Activated CD8-positive, alpha-beta memory T cell treated with anti-CD3 and anti-CD28 coated beads, Interleukin-2, amount 50 U/mL, for 1 hour (primary cell): Measurements from ENCODE around the gene SART3.
"Not testable (repeated sequence)": the region's sequence is repeated elsewhere in the genome, so short reads cannot be mapped to it uniquely, and the experiment has no call there.

ENCODE experiments used
- DNase-seq: peaks from one replicate; pipeline ENCODE4 v3.0.0-alpha.2; 2020; ENCODE audit errors: extremely low read depth

SART3 gene

DNA sequence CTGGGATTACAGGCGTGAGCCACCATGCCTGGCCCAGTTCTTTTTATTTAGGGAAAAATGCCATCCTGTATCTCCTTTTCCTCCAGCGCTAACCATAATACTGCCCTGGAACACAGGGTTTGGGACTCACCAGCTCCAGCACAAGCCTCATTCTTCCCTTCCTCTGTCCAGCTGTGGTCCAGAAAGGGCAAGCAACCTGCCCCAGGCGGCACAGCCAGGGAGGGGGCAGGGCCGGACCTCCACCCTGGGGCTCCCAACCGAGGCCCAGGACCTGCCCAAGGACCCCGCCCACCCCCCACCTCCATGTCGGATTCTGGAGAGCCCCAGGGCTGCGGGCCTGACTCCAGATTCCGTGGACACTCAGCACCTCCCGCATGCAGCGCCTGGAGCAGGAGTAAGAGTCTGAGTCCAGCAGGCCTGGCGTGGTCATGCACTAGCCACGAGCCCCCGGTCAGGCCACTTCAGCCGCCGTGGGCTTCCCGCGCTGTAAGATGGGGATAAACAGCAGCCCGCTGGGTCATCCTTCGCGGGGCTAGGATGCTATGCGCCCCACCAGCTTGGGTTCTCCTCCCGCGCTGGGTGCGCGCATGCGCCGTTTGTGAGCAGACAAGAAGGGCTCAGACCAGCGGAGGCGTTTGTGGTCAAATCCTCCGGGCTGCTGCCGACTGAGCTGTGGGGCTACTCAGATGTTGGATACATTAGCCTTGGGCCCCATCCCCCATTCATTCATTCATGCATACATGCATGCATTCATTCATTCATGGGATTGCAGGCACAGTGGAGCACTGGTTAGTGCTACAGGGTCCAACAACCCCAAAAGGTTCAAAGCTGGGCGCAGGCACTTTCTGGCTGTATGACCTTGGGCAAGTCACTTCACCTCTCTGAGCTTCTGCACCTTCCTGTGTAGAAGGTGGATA lies 20.6 kb upstream of the SART3 start:
- no peak for DNase-seq

DNA sequence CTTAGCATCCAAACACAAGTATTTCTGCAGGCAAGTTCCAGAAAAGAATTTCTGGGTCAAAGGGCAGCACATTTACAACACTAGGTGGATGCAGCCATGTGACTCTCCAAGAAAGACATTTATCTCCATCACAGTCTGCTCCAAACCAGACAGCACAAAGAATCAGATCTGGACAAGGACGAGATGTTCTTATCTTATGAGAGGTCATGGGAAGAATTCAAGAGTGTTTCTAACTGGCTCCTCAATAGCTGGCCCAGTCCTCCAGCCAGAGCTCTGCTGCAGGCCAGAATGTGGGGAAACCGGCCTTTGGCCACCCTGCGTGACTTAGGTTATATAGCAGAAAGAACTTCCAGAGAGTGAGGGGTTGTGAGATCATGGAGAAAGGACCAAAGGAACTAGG lies 19.6 kb upstream of the SART3 start:
- DNase-seq: no peak

GRCh38 chr12:108578813-108579212 lies 17.8 kb upstream of the SART3 start:
- DNase-seq: no peak

DNA sequence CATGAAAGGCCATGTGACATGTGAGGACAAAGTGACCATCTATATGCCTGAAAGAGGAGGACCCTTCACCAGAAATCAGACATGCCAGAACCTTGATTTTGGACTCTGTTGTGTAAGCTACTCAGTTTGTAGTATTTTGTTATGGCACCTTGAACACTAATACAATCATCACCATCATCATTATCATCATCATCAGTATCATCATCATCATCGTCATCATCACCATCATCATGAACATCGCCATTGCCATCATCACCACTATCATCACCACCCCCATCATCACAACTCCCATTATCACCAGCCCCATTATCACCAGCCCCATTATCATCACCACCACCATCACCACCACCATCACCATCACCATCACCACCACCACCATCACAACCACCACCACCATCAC lies 17.3 kb upstream of the SART3 start:
- DNase-seq: no peak

DNA sequence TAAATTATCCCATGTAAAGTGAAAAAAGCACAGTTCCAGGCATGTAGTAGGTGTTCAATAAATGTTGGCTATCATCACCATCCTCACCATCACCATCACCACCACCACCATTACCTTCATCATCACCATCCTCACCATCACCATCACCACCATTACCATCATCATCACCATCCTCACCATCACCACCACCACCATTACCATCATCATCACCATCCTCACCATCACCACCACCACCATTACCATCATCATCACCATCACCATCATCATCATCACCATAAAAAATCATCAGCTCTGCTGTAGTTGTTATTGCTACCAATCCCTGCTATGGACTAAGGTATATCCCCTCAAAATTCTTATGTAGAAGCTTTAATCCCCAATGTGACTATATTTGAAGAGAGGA lies 16.5 kb upstream of the SART3 start:
- DNase-seq: no peak

DNA sequence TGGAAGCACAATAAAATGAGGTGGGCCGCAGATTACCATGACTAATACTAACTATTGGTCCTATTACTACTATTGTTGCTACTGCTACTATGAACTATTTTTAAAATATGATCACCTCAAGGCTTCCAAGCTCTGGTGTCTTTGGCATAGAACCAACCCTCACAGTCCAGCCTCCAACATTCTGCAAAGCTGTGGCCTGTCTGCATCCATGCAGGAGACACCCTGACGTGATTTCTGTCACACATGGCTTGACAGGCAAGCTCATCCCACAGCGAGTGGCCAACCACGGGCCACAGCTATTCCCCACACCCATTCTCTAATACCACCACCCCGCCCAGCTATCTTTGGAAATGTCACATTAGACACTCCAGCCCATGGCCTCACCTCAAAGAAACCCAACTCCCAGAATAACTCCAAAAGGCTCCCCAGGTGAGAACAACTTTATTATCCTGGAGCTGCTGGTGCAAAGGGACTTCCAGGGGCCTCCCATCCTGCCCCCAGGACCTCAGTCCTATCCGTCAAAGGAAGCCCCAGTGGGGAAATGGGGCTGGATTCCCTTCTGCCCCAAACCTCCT lies 15.8 kb upstream of the SART3 start:
- DNase-seq: no peak

DNA sequence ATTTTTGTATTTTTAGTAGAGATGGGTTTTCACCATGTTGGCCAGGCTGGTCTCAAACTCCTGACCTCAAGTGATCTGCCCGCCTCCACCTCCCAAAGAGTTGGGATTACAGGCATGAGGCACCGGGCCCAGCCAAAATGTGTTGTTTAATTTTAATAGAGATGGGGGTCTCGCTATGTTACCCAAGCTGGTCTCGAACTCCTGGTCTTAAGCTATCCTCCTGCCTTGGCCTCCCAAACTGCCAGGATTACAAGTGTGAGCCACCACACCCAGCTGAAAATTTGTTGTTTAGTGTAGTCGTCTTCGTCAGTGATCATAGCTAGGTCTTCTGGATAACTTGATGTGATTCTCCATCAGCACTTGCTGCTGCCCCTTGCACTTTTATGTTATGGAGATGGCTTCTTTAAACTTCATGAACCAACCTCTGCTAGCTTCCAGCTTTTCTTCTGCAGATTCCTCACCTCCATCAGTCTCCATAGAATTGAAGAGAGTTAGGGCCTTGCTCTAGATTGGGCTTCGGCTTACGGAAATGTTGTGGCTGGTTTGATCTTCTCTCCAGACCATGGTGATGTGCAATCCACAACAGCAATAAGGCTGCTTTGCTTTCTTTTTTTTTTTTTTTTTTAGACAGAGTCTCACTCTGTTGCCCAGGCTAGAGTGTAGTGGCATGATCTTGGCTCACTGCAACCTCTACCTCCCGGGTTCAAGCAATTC lies 14.4 kb upstream of the SART3 start:
- no peak for DNase-seq

DNA sequence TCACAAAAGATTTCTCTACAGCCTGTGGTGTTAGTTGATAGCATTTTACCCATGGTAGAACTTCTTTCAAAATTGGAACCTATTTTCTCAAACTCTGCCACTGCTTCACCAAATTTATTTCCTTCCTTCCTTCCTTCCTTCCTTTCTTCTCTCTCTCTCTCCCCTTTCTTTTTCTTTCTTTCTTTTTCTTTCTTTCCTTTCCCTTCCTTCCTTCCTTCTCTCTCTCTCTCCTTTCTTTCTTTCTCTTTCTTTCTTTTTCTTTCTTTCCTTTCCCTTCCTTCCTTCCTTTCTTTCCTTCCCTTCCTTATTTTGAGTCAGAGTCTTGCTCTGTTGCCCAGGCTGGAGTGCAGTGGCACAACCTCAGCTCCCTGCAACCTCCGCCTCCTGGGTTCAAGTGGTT lies 13.3 kb upstream of the SART3 start:
- DNase-seq: not testable (repeated sequence)

GRCh38 chr12:108573317-108573716 lies 12.3 kb upstream of the SART3 start:
- DNase-seq: no peak

DNA sequence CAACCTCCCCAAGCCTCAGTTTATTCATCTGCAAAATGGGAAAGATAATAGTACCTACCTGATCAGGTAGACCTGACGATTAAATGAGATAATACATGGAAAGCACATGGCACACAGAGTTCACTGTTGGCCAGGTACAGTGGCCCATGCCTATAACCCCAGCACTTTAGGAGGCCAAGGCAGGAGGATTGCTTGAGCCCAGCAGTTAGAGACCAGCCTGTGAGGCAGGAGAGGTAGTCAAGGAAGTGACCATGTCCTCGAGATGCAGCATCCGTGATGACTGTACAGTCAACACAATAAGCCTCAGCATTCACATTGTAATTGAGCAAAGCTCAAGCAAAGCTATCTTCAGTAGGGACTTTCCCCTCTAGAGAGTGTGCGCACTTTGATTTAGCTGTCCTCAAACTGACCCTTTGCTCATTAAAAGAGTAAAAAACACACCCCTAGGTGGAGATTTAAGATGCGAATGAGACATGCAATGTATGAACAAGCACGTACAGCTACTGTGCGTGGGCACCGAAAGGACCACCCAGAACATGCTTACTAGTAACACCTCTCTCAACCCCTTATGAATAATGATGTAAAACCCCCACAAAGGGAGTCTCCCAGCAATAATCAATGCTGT lies 11.3 kb upstream of the SART3 start:
- DNase-seq: no peak

DNA sequence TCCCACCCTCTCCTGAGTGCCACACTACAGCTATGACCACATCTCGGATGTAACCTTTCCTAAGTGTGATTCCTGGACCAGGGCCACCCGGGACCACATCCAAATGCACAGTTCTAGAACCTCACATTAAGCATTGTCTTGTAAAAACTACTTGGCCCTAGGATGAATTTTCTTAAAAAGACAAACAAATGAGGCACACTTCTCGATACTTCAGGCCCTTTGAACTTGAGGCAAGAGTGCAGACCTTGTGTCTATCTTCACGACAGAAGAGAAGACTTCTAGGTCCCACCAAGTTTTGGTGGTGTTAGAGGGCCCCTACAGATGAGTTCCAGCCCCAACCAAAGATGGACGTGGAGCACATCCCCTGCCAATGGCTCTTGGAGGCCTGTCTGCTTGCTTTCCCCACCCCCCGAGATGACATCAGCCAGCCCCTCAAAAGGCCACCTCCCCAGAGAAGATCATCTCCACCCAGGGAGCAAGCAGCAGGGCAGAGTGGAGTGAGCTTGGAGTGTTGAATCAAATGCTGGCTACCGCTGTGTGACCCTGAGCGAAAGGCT lies 10.7 kb upstream of the SART3 start:
- no peak for DNase-seq

DNA sequence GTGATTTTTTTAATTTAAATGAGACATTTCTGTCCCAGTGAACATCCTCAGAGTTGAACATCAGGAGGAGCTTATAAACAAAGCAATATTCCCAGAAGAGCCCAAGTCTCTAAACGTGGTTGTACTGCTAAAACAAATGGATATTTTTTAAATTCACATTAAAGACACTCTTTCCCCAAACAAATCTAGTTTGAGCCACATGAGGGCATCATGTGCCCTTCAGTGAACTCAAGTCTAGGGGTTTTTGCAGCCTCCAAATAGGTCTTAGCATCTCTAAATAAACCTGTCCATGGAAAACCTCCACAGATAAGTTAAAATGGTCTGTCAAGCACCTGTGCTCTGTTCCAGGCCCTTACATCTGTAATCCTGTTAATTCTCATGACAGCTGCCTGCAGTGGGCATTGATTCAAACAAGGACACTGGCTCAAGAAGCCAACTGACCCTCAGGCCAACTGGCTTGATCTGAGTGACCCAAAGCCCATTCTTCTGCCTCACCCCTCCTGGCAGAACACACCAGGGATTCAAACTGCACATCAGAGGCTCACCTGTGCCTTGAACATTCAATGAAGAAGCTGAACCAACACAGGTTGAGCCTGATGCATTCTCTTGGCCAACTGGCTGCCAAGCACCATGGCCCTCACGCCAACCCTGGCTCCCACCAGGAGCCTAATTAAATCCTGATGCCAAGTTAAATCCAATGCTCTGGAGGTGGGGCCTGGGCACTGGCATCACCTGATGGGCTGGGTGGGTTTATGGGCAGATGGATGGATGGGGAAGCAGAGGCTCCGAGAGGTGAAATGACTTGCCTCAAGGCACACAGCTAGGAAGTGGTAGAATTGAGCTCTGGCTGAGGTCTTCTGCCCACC lies 10.0 kb upstream of the SART3 start:
- no peak for DNase-seq

DNA sequence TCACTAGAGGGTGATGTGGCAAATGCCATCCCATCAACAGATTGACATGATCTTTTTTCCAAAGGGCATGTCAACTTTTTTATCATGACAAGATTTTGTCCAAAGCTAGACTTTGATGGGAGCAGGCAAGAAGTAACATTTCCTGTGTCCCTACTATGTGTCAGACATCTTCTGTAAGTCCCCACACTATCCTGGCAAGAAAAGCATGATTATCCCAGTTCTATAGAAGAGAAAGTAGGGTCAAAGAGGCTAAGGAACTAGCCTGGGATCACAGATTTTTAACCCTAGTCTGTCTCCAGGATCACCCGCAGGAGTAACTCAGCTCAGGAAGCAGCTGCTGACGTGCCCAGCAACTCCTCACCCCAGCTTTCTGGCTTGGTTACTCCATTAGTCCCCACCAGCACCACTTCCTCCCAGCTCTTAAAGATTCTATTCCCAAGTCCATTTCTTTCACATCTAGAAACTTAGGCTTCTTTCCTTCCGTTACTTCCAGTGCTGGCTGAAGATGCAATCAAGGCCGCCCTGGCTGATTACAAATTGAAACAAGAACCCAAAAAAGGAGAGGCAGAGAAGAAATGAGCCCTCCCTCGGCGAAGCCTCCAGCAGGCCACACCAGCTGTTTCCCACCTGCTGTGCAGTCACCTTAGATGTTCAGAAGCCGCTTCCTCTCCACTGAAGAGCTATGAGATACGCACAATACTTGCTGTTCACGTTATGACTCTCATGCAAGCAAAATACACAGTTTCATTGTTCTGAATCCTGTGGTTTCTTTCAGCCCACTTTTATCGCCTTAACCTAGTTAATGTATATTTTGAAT lies 7.6 kb upstream of the SART3 start:
- peak; percentile 49 for DNase-seq

- DNase-seq: no peak
These were observed 6.7 kb upstream of the SART3 start for GRCh38 chr12:108567406-108568337.

- no peak for DNase-seq
These were observed 5.5 kb upstream of the SART3 start for GRCh38 chr12:108566452-108566851.

DNA sequence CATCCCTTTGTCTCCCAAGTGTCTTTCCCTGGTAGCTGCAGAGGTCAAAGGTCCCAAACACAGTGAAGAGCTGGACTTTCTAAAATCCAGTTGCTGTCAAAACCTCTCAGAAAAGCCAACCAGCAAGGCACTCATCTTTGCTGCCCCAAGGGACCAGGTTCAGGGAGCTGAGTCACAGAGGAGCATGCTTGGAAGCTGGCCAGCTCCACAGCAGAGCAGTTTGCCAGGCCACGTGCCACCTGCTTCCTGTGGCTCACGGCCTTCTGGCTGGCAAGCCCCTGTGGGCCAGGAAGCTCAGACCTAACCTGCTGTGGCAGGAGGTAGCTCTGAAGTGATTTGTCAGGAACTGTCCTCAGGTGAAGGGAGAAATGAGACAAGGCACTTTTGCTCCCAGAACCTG lies 5.0 kb upstream of the SART3 start:
- DNase-seq: no peak

- no peak for DNase-seq
These were observed 4.2 kb upstream of the SART3 start for GRCh38 chr12:108565146-108565545.

DNA sequence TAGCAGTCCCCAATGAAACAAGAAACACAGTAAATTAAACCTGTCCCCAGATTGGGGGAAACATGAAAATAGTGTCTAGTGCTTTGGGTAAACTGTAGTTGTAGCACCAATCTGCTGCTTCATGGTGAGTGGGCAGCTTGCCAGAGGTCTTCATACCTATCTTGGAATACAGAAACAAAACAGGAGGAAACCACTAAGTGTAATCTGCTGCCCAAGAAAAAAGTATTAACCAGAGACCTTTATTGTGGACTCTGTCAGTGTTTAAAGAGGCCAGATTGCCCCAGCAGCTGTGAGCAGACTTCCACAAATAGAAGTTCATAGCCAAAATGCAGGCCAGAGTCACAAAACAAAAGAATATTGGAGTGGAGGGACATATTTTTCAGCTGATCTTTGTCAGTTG lies 3.8 kb upstream of the SART3 start:
- DNase-seq: no peak

GRCh38 chr12:108563804-108564151 lies 2.8 kb upstream of the SART3 start:
- DNase-seq: no peak
